Colonic mucosa (tissue), 4 donors: ENCODE data around the gene ZSCAN29. TPM values are rescaled to one million over a fixed set of nuclear protein-coding genes. Genes with fewer than 3 reads are reported as not detected.

Experiments
- DNase-seq: peaks from one replicate; pipeline ENCODE4 v3.0.0-alpha.2; 2020
- H3K27ac ChIP-seq: fragments of 200-600 bp; one replicate; pipeline ENCODE4 v1.8.0; 2021
- H3K27me3 ChIP-seq: fragments of 200-600 bp; one replicate; pipeline ENCODE4 v1.8.0; 2021
- H3K36me3 ChIP-seq: fragments of 200-600 bp; one replicate; pipeline ENCODE4 v1.8.0; 2021
- H3K4me1 ChIP-seq: fragments of 200-600 bp; one replicate; pipeline ENCODE4 v1.8.0; 2021; ENCODE audit warnings: mild to moderate bottlenecking
- H3K4me3 ChIP-seq: fragments of 200-600 bp; one replicate; pipeline ENCODE4 v1.8.0; 2021
- H3K9ac ChIP-seq, 2 donors: one replicate each; pipeline ENCODE4 v1.7.0; 2013; ENCODE audit warnings: control low read depth in 2 of 2, low read depth in 2 of 2, low read length in 2 of 2
- H3K9me3 ChIP-seq: fragments of 200-600 bp; one replicate; pipeline ENCODE4 v1.8.0; 2021
- CTCF ChIP-seq: fragments of 200-600 bp; IDR thresholded peaks from one replicate; pipeline ENCODE4 v1.8.0; 2022; ENCODE audit warnings: antibody characterized with exemption, mild to moderate bottlenecking
- intact Hi-C: fragments of 100-400 bp; cut with DNase I; formaldehyde crosslinking; loops from one replicate; pipeline ENCODE4 v1.14.1; 2022
- total RNA-seq, 2 donors: library from RNA; stranded (reverse); fragmentation: NEBNext Ultra II Directional in 1 of 2; extraction: Animal tissue kit (Norgen Biotek cat#: 25700) in 1 of 2; gene quantifications; one replicate each; pipeline ENCODE4 v1.2.1, GENCODE V29; 2021
- donor health status: healthy.
- donor health status: DM: no; HTN: no; CAD: no.
- donor health status: DM: no; HTN: no; CAD: no.

ZSCAN29 gene
- total RNA-seq, 2 donors from 2014 or later, result 26.2 to 26.6 TPM

GRCh38 chr15:43312378-43312777 is 58.5 kb downstream of the ZSCAN29 start:
- no peaks in the 10 kb centered on the region for H3K36me3 ChIP-seq
- TF ChIP-seq CTCF, result no peak
- no peak for DNase-seq
- intact Hi-C loops, result no loop called here
- no peak overlapping the region for H3K27ac ChIP-seq
- H3K9me3 ChIP-seq, result no peaks in the 10 kb centered on the region
- H3K4me3 ChIP-seq, result no peak overlapping the region
- H3K9ac ChIP-seq, result no peak overlapping the region
- H3K27me3 ChIP-seq, result no peaks in the 10 kb centered on the region
- no peaks in the 10 kb centered on the region for H3K4me1 ChIP-seq

Other genes starting within 250 kb of the ZSCAN29 start
- gene TMEM62, start 237.5 kb downstream of the ZSCAN29 start, total RNA-seq, result 10 to 100 TPM; 33.0 to 34.2 TPM
- 10 to 100 TPM; 48.2 to 64.5 TPM for gene CCNDBP1, start 185.6 kb downstream of the ZSCAN29 start, total RNA-seq
- not detected for gene EPB42, start 150.0 kb downstream of the ZSCAN29 start, total RNA-seq
- gene TGM5, start 104.1 kb downstream of the ZSCAN29 start, total RNA-seq, result not detected
- not detected for gene TGM7, start 68.8 kb downstream of the ZSCAN29 start, total RNA-seq
- gene LCMT2, start 40.5 kb downstream of the ZSCAN29 start, total RNA-seq, result 1 to 10 TPM; 7.7 to 8.3 TPM
- gene TUBGCP4, start 58 bp upstream of the ZSCAN29 start, total RNA-seq, result 10 to 100 TPM; 19.0 to 38.3 TPM
- 10 to 100 TPM; 27.7 to 31.4 TPM for gene TP53BP1, start 122.1 kb upstream of the ZSCAN29 start, total RNA-seq
- 1 to 10 TPM; 1.9 to 5.6 TPM for gene MAP1A, start 146.6 kb upstream of the ZSCAN29 start, total RNA-seq
- 100 to 1,000 TPM in 1 of 2 donors, 10 to 100 TPM in 1; 62.5 to 116 TPM for gene PPIP5K1, start 219.2 kb upstream of the ZSCAN29 start, total RNA-seq
- 100 to 1,000 TPM; 216 to 227 TPM for gene CKMT1B, start 223.0 kb upstream of the ZSCAN29 start, total RNA-seq
- gene STRC, start 247.8 kb upstream of the ZSCAN29 start, total RNA-seq, result 1 to 10 TPM in 1 of 2 donors, under 1 TPM in 1; 0.74 to 1.1 TPM